Activated CD4-positive, alpha-beta T cell treated with anti-CD3 and anti-CD28 coated beads, Interleukin-2, Interleukin-4, amounts not matched to agents 100 ng/mL and 50 ng/mL, durations not matched to agents 16 hours and 8 hours (primary cell): ENCODE measurements around the gene ANKFY1.
"Not testable (repeated sequence)": the region's sequence is repeated elsewhere in the genome, so short reads cannot be mapped to it uniquely, and the experiment has no call there.

Experiments
- DNase-seq: peaks from one replicate; pipeline ENCODE4 v3.0.0-alpha.2; 2020; ENCODE audit warnings: low spot score

ANKFY1 gene

DNA sequence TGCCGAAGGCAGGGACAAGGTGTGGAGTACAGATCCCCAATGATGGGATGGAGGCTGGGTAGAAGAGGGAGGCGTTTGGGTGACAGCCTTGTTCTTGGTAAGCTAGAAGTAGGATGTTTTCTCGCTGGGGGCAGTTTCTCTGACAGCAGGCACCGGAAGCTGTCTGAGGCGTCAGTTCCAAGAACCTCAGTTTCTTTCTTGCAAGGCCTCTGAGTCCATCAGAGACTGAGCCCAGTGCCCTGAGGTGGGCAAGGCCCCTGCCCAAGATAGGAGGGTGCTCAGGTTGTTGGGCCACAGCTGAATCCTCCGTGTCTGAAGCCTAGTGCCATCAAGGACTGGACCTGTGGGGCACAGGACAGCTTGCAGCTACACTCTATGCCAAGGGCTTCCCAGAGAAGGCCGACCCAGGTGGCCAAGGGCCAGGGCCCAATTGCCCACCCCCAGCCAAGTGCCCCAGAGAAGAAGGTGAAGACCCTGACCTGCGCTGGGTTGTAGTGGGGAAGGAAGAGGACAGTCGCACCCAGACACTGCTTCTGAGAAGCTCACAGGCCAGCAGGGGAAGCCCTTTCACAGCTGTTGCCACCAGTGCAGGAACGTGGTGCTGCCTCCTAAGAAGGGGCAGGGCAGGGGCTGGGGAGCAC is 107.7 kb downstream of the ANKFY1 start:
- no peak for DNase-seq

GRCh38 chr17:4154201-4154600 is 109.6 kb downstream of the ANKFY1 start:
- DNase-seq: no peak

- no peak for DNase-seq
Observed at GRCh38 chr17:4152471-4152870, 111.3 kb downstream of the ANKFY1 start.

- DNase-seq: no peak
Observed at GRCh38 chr17:4150096-4150495, 113.7 kb downstream of the ANKFY1 start.

GRCh38 chr17:4148611-4149308 is 115.0 kb downstream of the ANKFY1 start:
- DNase-seq: no peak

DNA sequence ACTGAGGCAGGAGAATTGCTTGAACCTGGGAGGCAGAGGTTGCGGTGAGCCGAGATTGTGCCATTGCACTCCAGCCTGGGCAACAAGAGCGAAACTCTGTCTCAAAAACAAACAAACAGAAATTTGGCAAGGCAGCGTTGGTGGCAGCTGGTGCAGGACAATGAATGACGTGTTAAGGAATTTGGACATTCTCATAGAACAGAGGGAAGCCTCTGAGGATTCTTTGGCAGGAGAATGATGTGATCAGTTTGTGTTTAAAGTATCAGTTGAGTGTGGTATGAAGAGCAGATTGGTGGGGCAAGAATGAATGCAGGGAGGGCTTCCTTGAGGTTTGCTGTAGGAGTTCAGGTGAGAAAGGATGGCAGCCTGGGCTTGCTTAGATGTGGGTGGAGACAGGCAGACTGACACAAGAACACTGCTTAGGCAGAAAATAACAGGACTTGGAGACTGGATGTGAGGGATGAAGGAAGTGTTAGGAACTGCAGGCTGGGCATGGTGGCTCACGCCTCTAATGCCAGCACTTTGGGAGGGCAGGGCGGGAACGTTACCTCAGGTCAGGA is 115.9 kb downstream of the ANKFY1 start:
- DNase-seq: no peak

GRCh38 chr17:4146641-4147040 is 117.1 kb downstream of the ANKFY1 start:
- no peak for DNase-seq

- peak; percentile 27 for DNase-seq
Observed at GRCh38 chr17:4144422-4144747, 119.4 kb downstream of the ANKFY1 start.

GRCh38 chr17:4143563-4144421 is 120.0 kb downstream of the ANKFY1 start:
- DNase-seq: peak; percentile 91

- peak; percentile 22 for DNase-seq
Observed at GRCh38 chr17:4142107-4142900, 121.5 kb downstream of the ANKFY1 start.

- no peak for DNase-seq
Observed at GRCh38 chr17:4140125-4140524, 123.7 kb downstream of the ANKFY1 start.

GRCh38 chr17:4138906-4139526 is 124.8 kb downstream of the ANKFY1 start:
- not testable (repeated sequence) for DNase-seq

DNA sequence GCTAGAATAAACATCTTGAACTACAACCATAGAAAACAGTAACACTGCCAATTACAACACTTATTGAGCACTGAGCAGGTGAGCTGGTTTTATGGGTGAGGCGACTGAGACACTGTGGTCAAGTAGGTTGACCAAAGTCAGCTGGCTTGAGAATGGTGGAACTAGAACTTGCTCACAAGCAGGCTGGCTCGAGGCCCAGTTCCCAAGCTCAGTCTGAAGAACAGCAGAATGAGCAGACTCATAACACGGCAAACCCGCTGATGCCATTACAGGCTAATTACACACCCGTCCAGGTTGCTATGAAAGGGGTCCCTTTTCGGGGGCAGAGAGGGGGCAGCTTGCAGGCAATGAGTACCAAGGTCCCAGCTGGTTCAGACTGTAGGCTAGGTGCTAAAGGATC is 127.4 kb downstream of the ANKFY1 start:
- DNase-seq: no peak

GRCh38 chr17:4135489-4135888 is 128.3 kb downstream of the ANKFY1 start:
- no peak for DNase-seq

GRCh38 chr17:4134721-4135120 is 129.1 kb downstream of the ANKFY1 start:
- no peak for DNase-seq

GRCh38 chr17:4130715-4131114 is 133.1 kb downstream of the ANKFY1 start:
- DNase-seq: no peak

- no peak for DNase-seq
Observed at GRCh38 chr17:4127555-4127954, 136.2 kb downstream of the ANKFY1 start.

DNA sequence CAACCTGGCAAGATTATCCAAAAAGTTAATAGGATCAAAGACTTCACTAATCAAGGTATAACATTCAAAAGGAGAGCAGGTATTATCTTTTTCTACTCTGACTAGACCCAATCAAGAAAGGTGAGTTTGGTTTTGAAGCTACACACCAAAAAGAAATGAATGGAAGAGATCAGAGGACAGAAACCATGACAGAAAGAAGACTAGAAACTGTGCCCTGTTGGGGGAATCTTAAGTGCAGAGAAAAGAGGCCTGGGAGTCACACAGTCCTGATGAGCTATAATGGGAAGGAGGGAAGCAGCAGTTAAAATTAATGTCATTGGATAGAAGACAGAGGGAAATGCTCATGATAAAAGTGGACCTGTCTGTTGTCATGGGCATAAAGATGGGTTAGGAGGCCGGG is 138.2 kb downstream of the ANKFY1 start:
- DNase-seq: no peak

DNA sequence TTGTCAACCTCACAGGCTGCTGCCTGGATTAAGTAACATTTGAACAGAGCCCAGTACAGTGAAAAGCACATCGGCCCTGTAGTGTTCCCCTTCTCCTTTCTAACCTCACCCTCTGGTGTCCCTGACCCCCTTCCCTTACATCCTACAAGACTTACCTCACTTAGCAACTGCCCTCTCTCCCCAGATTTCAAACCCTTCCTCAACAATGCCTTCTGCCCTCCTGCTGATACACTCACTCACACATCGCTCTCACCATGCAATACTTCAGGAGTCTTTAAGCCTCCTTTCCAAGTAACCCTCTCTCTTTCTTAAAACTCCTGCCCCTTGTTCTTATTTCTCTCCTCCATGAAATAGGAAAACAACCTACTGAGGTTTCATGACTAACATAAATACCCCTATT is 138.8 kb downstream of the ANKFY1 start:
- no peak for DNase-seq

DNA sequence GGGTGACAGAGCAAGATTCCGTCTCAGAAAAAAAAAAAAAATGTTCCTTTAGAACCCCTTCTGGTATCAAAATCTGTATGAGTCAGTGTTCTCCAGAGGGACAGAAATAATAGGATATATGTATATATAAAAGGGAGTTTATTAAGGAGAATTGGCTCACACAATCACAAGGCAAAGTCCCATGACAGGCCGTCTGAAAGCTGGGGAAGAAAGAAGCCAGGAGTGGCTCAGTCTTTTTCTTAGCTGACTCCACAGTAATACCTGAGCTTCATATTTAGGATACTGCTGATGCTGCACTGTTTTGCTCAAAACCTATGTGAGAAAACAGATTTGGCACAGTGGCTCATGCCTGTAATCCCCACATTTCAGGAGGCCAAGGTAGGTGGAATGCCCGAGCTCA is 143.4 kb downstream of the ANKFY1 start:
- DNase-seq: no peak

- no peak for DNase-seq
Observed at GRCh38 chr17:4119299-4119698, 144.5 kb downstream of the ANKFY1 start.
